IMR-90 (cell line): ENCODE data around the gene LSM7. TPM values are rescaled to one million over a fixed set of nuclear protein-coding genes. Genes with fewer than 3 reads are reported as not detected.

Experiments
- ATAC-seq: fragments of 200-7000 bp; cut with Tn5 transposase; 2 replicates; pipeline ENCODE4 v1.9.1; 2020; ENCODE audit warnings: low read depth, mild to moderate bottlenecking, moderate library complexity
- BruUV-seq: library from RNA; stranded (reverse); fragments of 400-500 nt; replicated peaks from 2 replicates; lab custom pipeline; 2021; lab: Mats Ljungman, UMichigan
- CTCF ChIA-PET: fragments of 300-600 bp; formaldehyde crosslinking; extraction: SDS; loops from one replicate; lab custom pipeline; 2021; ENCODE audit warnings: antibody characterized with exemption; lab: Yijun Ruan, JAX
- POLR2A ChIA-PET: fragments of 300-600 bp; sonication (Branson Sonifier 250); formaldehyde crosslinking; loops from one replicate; lab custom pipeline; 2022; ENCODE audit warnings: antibody characterized with exemption; ENCODE audit not compliant: unreplicated experiment; lab: Charles Lee
- DNase-seq: peaks from one replicate; pipeline ENCODE4 v3.0.0; 2013
- H2AFZ ChIP-seq: replicated peaks from 2 replicates; pipeline ENCODE3; 2013; ENCODE audit warnings: low read length, mild to moderate bottlenecking; ENCODE audit not compliant: poor library complexity
- H2AK5ac ChIP-seq: 2 replicates; pipeline ENCODE4 v1.6.1; 2013; ENCODE audit warnings: low read depth, low read length, inconsistent platforms
- H2AK9ac ChIP-seq: replicated peaks from 2 replicates; pipeline ENCODE3; 2013; ENCODE audit warnings: mild to moderate bottlenecking, low read depth, low read length, moderate library complexity; ENCODE audit not compliant: poor library complexity
- H2BK120ac ChIP-seq: 2 replicates; pipeline ENCODE4 v1.6.1; 2013; ENCODE audit warnings: low read depth, low read length, inconsistent platforms
- H2BK15ac ChIP-seq: 3 replicates; pipeline ENCODE4 v1.6.1; 2013; ENCODE audit warnings: low read depth, low read length, inconsistent platforms
- H2BK20ac ChIP-seq: 2 replicates; pipeline ENCODE4 v1.6.1; 2013; ENCODE audit warnings: low read depth, mild to moderate bottlenecking, inconsistent platforms, low read length, moderate library complexity
- H2BK5ac ChIP-seq: 2 replicates; pipeline ENCODE4 v1.6.1; 2013; ENCODE audit warnings: mild to moderate bottlenecking, low read depth, low read length, inconsistent platforms; ENCODE audit not compliant: poor library complexity, severe bottlenecking
- H3K14ac ChIP-seq: replicated peaks from 2 replicates; pipeline ENCODE4 v1.6.1; 2013; ENCODE audit warnings: low read depth, low read length, inconsistent platforms
- H3K18ac ChIP-seq: 2 replicates; pipeline ENCODE4 v1.6.1; 2013; ENCODE audit warnings: low read depth, low read length, control low read depth
- H3K23ac ChIP-seq: 2 replicates; pipeline ENCODE4 v1.6.1; 2013; ENCODE audit warnings: low read depth, low read length, inconsistent platforms
- H3K27ac ChIP-seq: 2 replicates; pipeline ENCODE4 v1.5.1; 2013; ENCODE audit warnings: mild to moderate bottlenecking, control low read depth, low read length; ENCODE audit not compliant: insufficient read depth
- H3K27me3 ChIP-seq: 2 replicates; pipeline ENCODE4 v1.6.1; 2013; ENCODE audit warnings: low read length; ENCODE audit not compliant: control insufficient read depth, insufficient read depth
- H3K36me3 ChIP-seq: 2 replicates; pipeline ENCODE4 v1.6.1; 2013; ENCODE audit warnings: low read length, mixed read lengths; ENCODE audit not compliant: control insufficient read depth, insufficient read depth
- H3K4ac ChIP-seq: 2 replicates; pipeline ENCODE4 v1.6.1; 2013; ENCODE audit warnings: low read depth, low read length, inconsistent platforms
- H3K4me1 ChIP-seq: 2 replicates; pipeline ENCODE4 v1.6.1; 2013; ENCODE audit warnings: low read length, mixed read lengths; ENCODE audit not compliant: control insufficient read depth, insufficient read depth
- H3K4me2 ChIP-seq: 2 replicates; pipeline ENCODE4 v1.6.1; 2013; ENCODE audit warnings: low read depth, mild to moderate bottlenecking, control low read depth, low read length, moderate library complexity
- H3K4me3 ChIP-seq: 2 replicates; pipeline ENCODE4 v1.5.1; 2013; ENCODE audit warnings: low read depth, mild to moderate bottlenecking, control low read depth, low read length, moderate library complexity; ENCODE audit not compliant: insufficient read depth
- H3K56ac ChIP-seq: 2 replicates; pipeline ENCODE4 v1.6.1; 2013; ENCODE audit warnings: low read length, inconsistent platforms; ENCODE audit not compliant: insufficient read depth; ENCODE audit errors: extremely low read depth
- H3K79me1 ChIP-seq, 2 experiments: 2 replicates each; pipeline ENCODE4 v1.6.1; 2013; ENCODE audit warnings: low read length in 2 of 2, inconsistent platforms in 1 of 2, low read depth in 1 of 2
- H3K9ac ChIP-seq: 2 replicates; pipeline ENCODE4 v1.6.1; 2013; ENCODE audit warnings: low read depth, low read length, control low read depth
- H3K9me1 ChIP-seq: 2 replicates; pipeline ENCODE4 v1.6.1; 2013; ENCODE audit warnings: low read length, inconsistent platforms; ENCODE audit not compliant: insufficient read depth
- H3K9me3 ChIP-seq: 2 replicates; pipeline ENCODE4 v1.6.1; 2013; ENCODE audit warnings: low read length; ENCODE audit not compliant: control insufficient read depth, insufficient read depth
- H4K20me1 ChIP-seq: 2 replicates; pipeline ENCODE4 v1.6.1; 2013; ENCODE audit warnings: low read length, inconsistent platforms; ENCODE audit not compliant: insufficient read depth
- H4K5ac ChIP-seq: 2 replicates; pipeline ENCODE4 v1.6.1; 2013; ENCODE audit warnings: mild to moderate bottlenecking, low read depth, low read length, control low read depth
- H4K8ac ChIP-seq, 2 experiments: 2 replicates each; pipeline ENCODE4 v1.6.1; 2013; ENCODE audit warnings: low read depth in 2 of 2, low read length in 2 of 2, control low read depth in 1 of 2, inconsistent platforms in 1 of 2
- H4K91ac ChIP-seq: 2 replicates; pipeline ENCODE4 v1.6.1; 2013; ENCODE audit warnings: low read depth, low read length, inconsistent platforms; ENCODE audit not compliant: insufficient read depth
- MAFK ChIP-seq: IDR thresholded peaks from 2 replicates; pipeline ENCODE4 v1.6.1; 2012; ENCODE audit warnings: low read depth, low read length, improper control_type of control experiment
- USF2 ChIP-seq: fragments of 150-350 bp; IDR thresholded peaks from 2 replicates; pipeline ENCODE4 v1.6.1; 2017; ENCODE audit warnings: mild to moderate bottlenecking, antibody characterized with exemption, low read length, low read depth
- WGBS, 2 experiments: methylation state at CpG; one replicate each; pipeline versions ENCODE4 v1.1.5 to v1.1.7; 2013; ENCODE audit warnings: missing lambda C conversion rate in 2 of 2; ENCODE audit not compliant: insufficient read length in 1 of 2; ENCODE audit errors: extremely low coverage in 2 of 2; 5-methylcytosine and 5-hydroxymethylcytosine counted together
- dilution Hi-C: fragments of 300-500 bp; cut with HindIII; formaldehyde crosslinking; loops from one replicate; pipeline ENCODE4 v1.14.3; 2018; ENCODE audit warnings: low sequenced_read_pairs; ENCODE audit not compliant: unreplicated experiment
- in situ Hi-C: fragments of 300-500 bp; cut with MboI; formaldehyde crosslinking; loops from 3 replicates; pipeline ENCODE4 v1.14.3; 2019; ENCODE audit warnings: low sequenced_read_pairs, inconsistent platforms, mixed read lengths
- intact Hi-C: fragments of 100-400 bp; cut with micrococcal nuclease; formaldehyde crosslinking; loops from 2 replicates; pipeline ENCODE4 v1.10.0; 2022
- polyA plus RNA-seq, 3 experiments: library from polyadenylated mRNA; depleted of rRNA; stranded (reverse); fragments of >200 nt; gene quantifications; 2 replicates each; pipeline ENCODE4 v1.2.3, GENCODE V29; 2012; ENCODE audit warnings: low replicate concordance in 1 of 3
- total RNA-seq: library from RNA; depleted of rRNA; stranded (reverse); fragments of >200 nt; gene quantifications from 2 replicates; pipeline ENCODE4 v1.2.3, GENCODE V29; 2012

Gene LSM7
- total and polyA plus RNA-seq, 2 of the 4 experiments (the other 2 are of a cell fraction) = 145 to 708 TPM

GRCh38 chr19:2320939-2321338 lies 7.4 kb downstream of the LSM7 start:
- Histone ChIP-seq H2BK20ac (no peak overlapping the region), H3K56ac (no peak overlapping the region), H3K27me3 (no peaks in the 10 kb centered on the region), H3K4me1 (no peaks in the 10 kb centered on the region), H2BK120ac (no peak overlapping the region), H3K14ac (no peak overlapping the region), H3K23ac (no peak overlapping the region), H4K8ac (no peak overlapping the region), H3K36me3 (peaks cover 36% of the 10 kb centered on the region), H3K4me3 (no peak overlapping the region), H3K9me3 (no peaks in the 10 kb centered on the region), H2AK5ac (no peak overlapping the region), H2BK15ac (no peak overlapping the region), H4K20me1 (peaks cover 10% of the 10 kb centered on the region), H3K79me1 (peaks cover 8 to 17% of the 10 kb centered on the region in 2 experiments; a peak in 3 of 4 replicates), H3K9ac (no peak overlapping the region), H2BK5ac (no peak overlapping the region), H2AK9ac (peak overlapping the region; percentile 52), H2AFZ (no peak overlapping the region), H3K4me2 (no peak overlapping the region), H3K18ac (no peak overlapping the region), H3K9me1 (no peaks in the 10 kb centered on the region), H4K5ac (no peak overlapping the region), H3K27ac (no peak overlapping the region), H4K91ac (no peak overlapping the region), H3K4ac (no peak overlapping the region)
- WGBS, 2 experiments = 91% methylated on average over 7 of the region's 12 CpGs; no CpG with 5 or more reads in 1 of the 2 experiments
- ATAC-seq (no peak), DNase-seq (no peak)
- in situ Hi-C loops (no loop called here), intact Hi-C loops (no loop called here), dilution Hi-C loops (no loop called here)
- no TSS peak for BruUV-seq
- CTCF ChIA-PET = no interaction called here
- POLR2A ChIA-PET = no interaction called here
- no peak for TF ChIP-seq MAFK
- no peak for TF ChIP-seq USF2
